Astrocyte (in vitro differentiated cells and primary cell): ENCODE data around the gene SPART. TPM values are rescaled to one million over a fixed set of nuclear protein-coding genes. Genes with fewer than 3 reads are reported as not detected.

Source experiments
- DNase-seq: peaks from one replicate; pipeline ENCODE4 v3.0.0-alpha.2; 2010; ENCODE audit warnings: low read depth
- FAIRE-seq: peaks from 2 replicates; lab custom pipeline; 2011; peaks lifted over from hg19 to GRCh38; lab: Jason Lieb, UNC
- H2AFZ ChIP-seq: 2 replicates; pipeline ENCODE4 v1.6.0; 2012; ENCODE audit warnings: low read depth, low read length, inconsistent platforms
- H3K27ac ChIP-seq: 2 replicates; pipeline ENCODE4 v1.5.1; 2011; ENCODE audit warnings: low read depth, low read length, inconsistent platforms
- H3K27me3 ChIP-seq: 2 replicates; pipeline ENCODE4 v1.6.0; 2011; ENCODE audit warnings: low read length, inconsistent platforms; ENCODE audit not compliant: insufficient read depth
- H3K36me3 ChIP-seq: 2 replicates; pipeline ENCODE4 v1.5.1; 2011; ENCODE audit warnings: low read length, inconsistent platforms; ENCODE audit not compliant: insufficient read depth
- H3K4me1 ChIP-seq: 2 replicates; pipeline ENCODE4 v1.5.1; 2011; ENCODE audit warnings: low read length, inconsistent platforms; ENCODE audit not compliant: insufficient read depth
- H3K4me2 ChIP-seq: 2 replicates; pipeline ENCODE4 v1.6.0; 2012; ENCODE audit warnings: low read length, inconsistent platforms
- H3K4me3 ChIP-seq: 2 replicates; pipeline ENCODE4 v1.5.1; 2011; ENCODE audit warnings: low read depth, mild to moderate bottlenecking, low read length, inconsistent platforms; ENCODE audit not compliant: insufficient read depth
- H3K79me2 ChIP-seq: 2 replicates; pipeline ENCODE4 v1.6.0; 2012; ENCODE audit warnings: mild to moderate bottlenecking, low read length, inconsistent platforms; ENCODE audit not compliant: insufficient read depth
- H3K9ac ChIP-seq: 2 replicates; pipeline ENCODE4 v1.6.0; 2012; ENCODE audit warnings: mild to moderate bottlenecking, low read length, inconsistent platforms
- H3K9me3 ChIP-seq: 2 replicates; pipeline ENCODE4 v1.5.1; 2012; ENCODE audit warnings: low read depth, mild to moderate bottlenecking, low read length, inconsistent platforms; ENCODE audit not compliant: insufficient read depth
- H4K20me1 ChIP-seq: 2 replicates; pipeline ENCODE4 v1.6.0; 2012; ENCODE audit warnings: low read length, inconsistent platforms; ENCODE audit not compliant: insufficient read depth
- H3K27ac Mint-ChIP-seq: one replicate; pipeline ENCODE4 v1.8.0; 2021; ENCODE audit warnings: mild to moderate bottlenecking, mixed read lengths; ENCODE audit not compliant: unreplicated experiment
- H3K27me3 Mint-ChIP-seq: one replicate; pipeline ENCODE4 v1.8.0; 2021; ENCODE audit warnings: low read depth, mixed read lengths; ENCODE audit not compliant: unreplicated experiment
- H3K36me3 Mint-ChIP-seq: one replicate; pipeline ENCODE4 v1.8.0; 2021; ENCODE audit warnings: low read depth, mixed read lengths; ENCODE audit not compliant: unreplicated experiment
- H3K4me1 Mint-ChIP-seq: one replicate; pipeline ENCODE4 v1.8.0; 2021; ENCODE audit warnings: low read depth, mixed read lengths; ENCODE audit not compliant: unreplicated experiment
- H3K4me3 Mint-ChIP-seq: one replicate; pipeline ENCODE4 v1.8.0; 2021; ENCODE audit warnings: mild to moderate bottlenecking, moderate library complexity, mixed read lengths; ENCODE audit not compliant: unreplicated experiment
- H3K9me3 Mint-ChIP-seq: one replicate; pipeline ENCODE4 v1.8.0; 2021; ENCODE audit warnings: mild to moderate bottlenecking, mixed read lengths; ENCODE audit not compliant: unreplicated experiment
- CTCF ChIP-seq: IDR thresholded peaks from 2 replicates; pipeline ENCODE4 v1.5.1; 2011; ENCODE audit warnings: low read depth, mild to moderate bottlenecking, inconsistent platforms, low read length, moderate library complexity; ENCODE audit not compliant: insufficient read depth
- EZH2 ChIP-seq: IDR thresholded peaks from 2 replicates; pipeline ENCODE4 v1.6.1; 2012; ENCODE audit warnings: mild to moderate bottlenecking, low read length, inconsistent platforms; ENCODE audit not compliant: insufficient read depth
- total RNA-seq: library from RNA; stranded (reverse); gene quantifications from 2 replicates; pipeline ENCODE4 v1.2.1, GENCODE V29; 2021

The SPART gene
- total RNA-seq, 1 donor from 2014 or later, result 50.6 TPM

GRCh38 chr13:36313047-36313969, 32.9 kb downstream of the SPART start:
- Mint-ChIP-seq H3K27ac (peak overlapping the region; percentile 10), H3K9me3 (peaks cover 3% of the 10 kb centered on the region), H3K36me3 (peaks cover 22% of the 10 kb centered on the region), H3K4me3 (no peak overlapping the region), H3K27me3 (no peaks in the 10 kb centered on the region), H3K4me1 (peaks cover 14% of the 10 kb centered on the region)
- Histone ChIP-seq H4K20me1 (peaks cover 9% of the 10 kb centered on the region), H3K36me3 (peaks cover 41% of the 10 kb centered on the region), H3K4me1 (peaks cover 3% of the 10 kb centered on the region), H3K27ac (no peak overlapping the region), H3K4me3 (no peak overlapping the region), H3K79me2 (no peaks in the 10 kb centered on the region), H2AFZ (no peak overlapping the region), H3K9ac (no peak overlapping the region), H3K4me2 (no peak overlapping the region), H3K9me3 (no peaks in the 10 kb centered on the region), H3K27me3 (no peaks in the 10 kb centered on the region)
- TF ChIP-seq EZH2 (no peak), CTCF (no peak)
- peak; percentile 39 for FAIRE-seq
- no peak for DNase-seq

- H3K4me1 Mint-ChIP-seq, result peaks cover 14% of the 10 kb centered on the region
- peak overlapping the region; percentile 82 for H3K27ac Mint-ChIP-seq
- Histone ChIP-seq H3K27ac (no peak overlapping the region), H3K36me3 (peaks cover 41% of the 10 kb centered on the region), H2AFZ (no peak overlapping the region), H3K9me3 (no peaks in the 10 kb centered on the region), H3K9ac (no peak overlapping the region), H3K4me1 (peaks cover 3% of the 10 kb centered on the region), H3K27me3 (no peaks in the 10 kb centered on the region), H3K4me2 (no peak overlapping the region), H3K4me3 (no peak overlapping the region), H4K20me1 (peaks cover 9% of the 10 kb centered on the region), H3K79me2 (no peaks in the 10 kb centered on the region)
- no peak overlapping the region for H3K4me3 Mint-ChIP-seq
- FAIRE-seq, result no peak
- H3K27me3 Mint-ChIP-seq, result no peaks in the 10 kb centered on the region
- peaks cover 3% of the 10 kb centered on the region for H3K9me3 Mint-ChIP-seq
- DNase-seq, result peak; percentile 12
- no peak for TF ChIP-seq EZH2
- no peak for TF ChIP-seq CTCF
- H3K36me3 Mint-ChIP-seq, result peaks cover 12% of the 10 kb centered on the region
Observed at GRCh38 chr13:36310417-36311108, 35.6 kb downstream of the SPART start.
